H1 (cell line): Measurements from ENCODE around the gene PTBP1. TPM values are rescaled to one million over a fixed set of nuclear protein-coding genes. Genes with fewer than 3 reads are reported as not detected.

Source experiments
- CTCF ChIA-PET: fragments of 300-600 bp; sonication (Branson Sonifier 250); formaldehyde crosslinking; loops from one replicate; lab custom pipeline; 2021; ENCODE audit not compliant: partially characterized antibody; lab: Charles Lee
- POLR2A ChIA-PET: fragments of 300-600 bp; sonication (Branson Sonifier 250); formaldehyde crosslinking; loops from one replicate; lab custom pipeline; 2021; ENCODE audit warnings: inconsistent platforms; ENCODE audit not compliant: partially characterized antibody; lab: Charles Lee
- DNase-seq, 2 experiments: peaks; one replicate each; pipeline versions ENCODE4 v3.0.0 to v3.0.0-alpha.2; 2010 to 2022; ENCODE audit warnings: low spot score in 2 of 2, low read depth in 1 of 2, mixed read lengths in 1 of 2
- FAIRE-seq: peaks from 2 replicates; lab custom pipeline; 2011; peaks lifted over from hg19 to GRCh38; lab: Jason Lieb, UNC
- H2AFZ ChIP-seq: 2 replicates; pipeline ENCODE4 v1.8.1; 2012; ENCODE audit warnings: low read length, inconsistent platforms
- H2AK5ac ChIP-seq: 2 replicates; pipeline ENCODE4 v1.6.1; 2013; ENCODE audit warnings: low read depth, low read length
- H2BK120ac ChIP-seq: replicated peaks from 2 replicates; pipeline ENCODE3; 2013; ENCODE audit warnings: low read depth, low read length, inconsistent platforms
- H2BK12ac ChIP-seq: 2 replicates; pipeline ENCODE4 v1.6.1; 2013; ENCODE audit warnings: low read depth, low read length
- H2BK15ac ChIP-seq: 2 replicates; pipeline ENCODE4 v1.6.1; 2013; ENCODE audit warnings: low read length
- H2BK20ac ChIP-seq: 2 replicates; pipeline ENCODE4 v1.6.1; 2013; ENCODE audit warnings: low read length
- H2BK5ac ChIP-seq: 2 replicates; pipeline ENCODE4 v1.6.1; 2013; ENCODE audit warnings: low read depth, low read length
- H3K14ac ChIP-seq: 2 replicates; pipeline ENCODE4 v1.6.1; 2013; ENCODE audit warnings: inconsistent platforms; ENCODE audit not compliant: insufficient read length
- H3K18ac ChIP-seq: 2 replicates; pipeline ENCODE4 v1.6.1; 2013; ENCODE audit warnings: low read length; ENCODE audit errors: extremely low read depth
- H3K23ac ChIP-seq: 2 replicates; pipeline ENCODE4 v1.6.1; 2013; ENCODE audit warnings: inconsistent platforms; ENCODE audit not compliant: insufficient read length
- H3K23me2 ChIP-seq: 2 replicates; pipeline ENCODE4 v1.6.1; 2013; ENCODE audit warnings: low read depth, low read length
- H3K27ac ChIP-seq: 2 replicates; pipeline ENCODE4 v1.6.1; 2011; ENCODE audit warnings: low read depth, low read length, inconsistent platforms
- H3K27me3 ChIP-seq, 4 experiments: replicated peaks in 1 of 4; 1 replicate in 1 of 4; 2 replicates in 3 of 4; pipeline versions ENCODE4 v1.6.1 to v1.8.1; 2011 to 2013; ENCODE audit warnings: low read length in 3 of 4, mild to moderate bottlenecking in 3 of 4, inconsistent platforms in 2 of 4, mixed read lengths in 2 of 4, moderate library complexity in 1 of 4; ENCODE audit not compliant: control insufficient read depth in 3 of 4, insufficient read depth in 3 of 4; ENCODE audit errors: extremely low read depth in 1 of 4
- H3K36me3 ChIP-seq, 4 experiments: 2 replicates each; pipeline versions ENCODE4 v1.6.1 to v1.8.1; 2011 to 2013; ENCODE audit warnings: mild to moderate bottlenecking in 4 of 4, low read length in 3 of 4, moderate library complexity in 2 of 4, control low read depth in 1 of 4, inconsistent platforms in 1 of 4; ENCODE audit not compliant: insufficient read depth in 4 of 4, control insufficient read depth in 2 of 4
- H3K4ac ChIP-seq: replicated peaks from 2 replicates; pipeline ENCODE3; 2013; ENCODE audit warnings: low read length, low read depth, mixed read lengths, inconsistent platforms; ENCODE audit not compliant: insufficient read length
- H3K4me1 ChIP-seq, 4 experiments: replicated peaks in 1 of 4; 1 replicate in 1 of 4; 2 replicates in 3 of 4; pipeline versions ENCODE4 v1.6.1 to v1.8.1; 2011 to 2013; ENCODE audit warnings: low read length in 3 of 4, inconsistent platforms in 2 of 4, mixed read lengths in 1 of 4; ENCODE audit not compliant: insufficient read depth in 4 of 4, control insufficient read depth in 3 of 4
- H3K4me2 ChIP-seq, 2 experiments: 2 replicates each; pipeline versions ENCODE4 v1.6.1 to v1.8.1; 2011 to 2013; ENCODE audit warnings: low read depth in 2 of 2, low read length in 2 of 2, control low read depth in 1 of 2, inconsistent platforms in 1 of 2, mild to moderate bottlenecking in 1 of 2; ENCODE audit not compliant: insufficient read depth in 1 of 2
- H3K4me3 ChIP-seq, 4 experiments: fragments of 200-600, 300-600 bp in 1 of 4; sonication (generic), shearing (Covaris generic), sonication (Bioruptor Twin) in 1 of 4; 2 replicates each; pipeline versions ENCODE4 v1.5.1 to v1.8.1; 2011 to 2016; ENCODE audit warnings: low read length in 4 of 4, low read depth in 3 of 4, control low read depth in 2 of 4, inconsistent platforms in 2 of 4, mild to moderate bottlenecking in 2 of 4, mixed read lengths in 1 of 4, moderate library complexity in 1 of 4; ENCODE audit not compliant: insufficient read depth in 2 of 4; ENCODE audit errors: extremely low read depth in 1 of 4
- H3K56ac ChIP-seq: replicated peaks from 2 replicates; pipeline ENCODE3; 2013; ENCODE audit warnings: low read depth, mild to moderate bottlenecking, mixed read lengths, low read length, inconsistent platforms; ENCODE audit not compliant: insufficient read length
- H3K79me1 ChIP-seq: 2 replicates; pipeline ENCODE4 v1.6.1; 2013; ENCODE audit warnings: low read depth, low read length, control low read depth
- H3K79me2 ChIP-seq, 2 experiments: 2 replicates each; pipeline versions ENCODE4 v1.6.1 to v1.8.1; 2012 to 2013; ENCODE audit warnings: low read length in 2 of 2, mild to moderate bottlenecking in 2 of 2, inconsistent platforms in 1 of 2; ENCODE audit not compliant: insufficient read depth in 2 of 2, control insufficient read depth in 1 of 2
- H3K9ac ChIP-seq, 4 experiments: replicated peaks in 1 of 4; 1 replicate in 1 of 4; 2 replicates in 3 of 4; pipeline versions ENCODE4 v1.6.1 to v1.8.1; 2011 to 2013; ENCODE audit warnings: low read depth in 3 of 4, low read length in 3 of 4, control low read depth in 2 of 4, mild to moderate bottlenecking in 2 of 4, moderate library complexity in 2 of 4, inconsistent platforms in 1 of 4; ENCODE audit errors: extremely low read depth in 1 of 4
- H3K9me3 ChIP-seq, 2 experiments: 2 replicates each; pipeline versions ENCODE4 v1.6.1 to v1.8.1; 2012 to 2013; ENCODE audit warnings: mild to moderate bottlenecking in 2 of 2, moderate library complexity in 2 of 2, control low read depth in 1 of 2, inconsistent platforms in 1 of 2, low read depth in 1 of 2, low read length in 1 of 2, mixed read lengths in 1 of 2; ENCODE audit not compliant: insufficient read depth in 2 of 2
- H4K20me1 ChIP-seq, 2 experiments: replicated peaks in 1 of 2; 2 replicates each; pipeline versions ENCODE3 to v1.8.1; 2011 to 2013; ENCODE audit warnings: inconsistent platforms in 2 of 2, low read length in 2 of 2, mild to moderate bottlenecking in 1 of 2; ENCODE audit not compliant: insufficient read depth in 2 of 2, control insufficient read depth in 1 of 2
- H4K5ac ChIP-seq: 2 replicates; pipeline ENCODE4 v1.6.1; 2013; ENCODE audit warnings: low read length, low read depth, mixed read lengths, inconsistent platforms; ENCODE audit not compliant: insufficient read length
- H4K8ac ChIP-seq: 2 replicates; pipeline ENCODE4 v1.8.0; 2013; ENCODE audit warnings: mild to moderate bottlenecking, moderate library complexity, low read length, inconsistent platforms; ENCODE audit not compliant: insufficient read depth; ENCODE audit errors: extremely low read depth
- H4K91ac ChIP-seq: replicated peaks from 2 replicates; pipeline ENCODE3; 2013; ENCODE audit warnings: low read length, mixed read lengths, inconsistent platforms; ENCODE audit not compliant: insufficient read length
- CHD2 ChIP-seq: IDR thresholded peaks from 2 replicates; pipeline ENCODE4 v1.6.1; 2012; ENCODE audit warnings: low read length, improper control_type of control experiment
- KDM1A ChIP-seq: fragments of 200-600, 300-600 bp; sonication (generic); IDR thresholded peaks from 2 replicates; pipeline ENCODE4 v1.7.1; 2016; ENCODE audit warnings: mild to moderate bottlenecking, low read length, borderline replicate concordance
- RAD21 ChIP-seq, 2 experiments: IDR thresholded peaks in 1 of 2; conservative IDR thresholded peaks in 1 of 2; 2 replicates each; pipeline ENCODE4 v1.6.1; 2011; ENCODE audit warnings: low read depth in 2 of 2, low read length in 2 of 2, improper control_type of control experiment in 1 of 2, inconsistent platforms in 1 of 2, mild to moderate bottlenecking in 1 of 2, moderate library complexity in 1 of 2
- SP2 ChIP-seq: IDR thresholded peaks from 2 replicates; pipeline ENCODE4 v1.6.1; 2012; ENCODE audit warnings: mild to moderate bottlenecking, low read length, inconsistent platforms
- WGBS, 2 experiments: shearing (Covaris generic) in 1 of 2; methylation state at CpG; one replicate each; pipeline versions ENCODE4 v1.1.6 to v1.1.7; 2013 to 2015; ENCODE audit warnings: low lambda C conversion rate in 2 of 2, mixed read lengths in 2 of 2, inconsistent platforms in 1 of 2, low coverage in 1 of 2, missing lambda C conversion rate in 1 of 2; ENCODE audit not compliant: insufficient replicate concordance in 2 of 2, insufficient coverage in 1 of 2, insufficient read length in 1 of 2; ENCODE audit errors: extremely low coverage in 1 of 2, missing lambda C conversion rate in 1 of 2; 5-methylcytosine and 5-hydroxymethylcytosine counted together
- polyA plus RNA-seq, 7 experiments: library from polyadenylated mRNA; depleted of rRNA in 3 of 7; stranded (reverse) in 5 of 7; unstranded in 2 of 7; fragments of >200 nt in 5 of 7; fragments of 200-250 nt in 2 of 7; gene quantifications; 1 replicate in 5 of 7; 2 replicates in 1 of 7; 4 replicates in 1 of 7; pipeline versions ENCODE4 v1.2.1 to v1.2.3, GENCODE V29; 2011 to 2013; ENCODE audit warnings: missing spikeins in 2 of 7, mixed read lengths in 2 of 7
- total RNA-seq: library from RNA; stranded (reverse); fragmentation: NEBNext Ultra II Directional; extraction: Animal tissue kit (Norgen Biotek cat#: 25700); gene quantifications from 2 replicates; pipeline ENCODE4 v1.2.1, GENCODE V29; 2021
- TF ChIP-seq, protein P1 (sequence below), 3 experiments: IDR thresholded peaks; 1 replicate in 2 of 3; 2 replicates in 1 of 3; pipeline versions ENCODE4 v1.5.1 to v1.6.1; 2011; ENCODE audit warnings: low read length in 3 of 3, mild to moderate bottlenecking in 3 of 3, inconsistent platforms in 2 of 3, low read depth in 1 of 3, moderate library complexity in 1 of 3; ENCODE audit not compliant: insufficient read depth in 1 of 3; ENCODE audit errors: control extremely low read depth in 1 of 3

PTBP1 gene
- total and polyA plus RNA-seq, 2 of the 8 experiments (the other 6 are each of a cell fraction or from before 2014, with no cell fraction given): 528 to 888 TPM

DNA sequence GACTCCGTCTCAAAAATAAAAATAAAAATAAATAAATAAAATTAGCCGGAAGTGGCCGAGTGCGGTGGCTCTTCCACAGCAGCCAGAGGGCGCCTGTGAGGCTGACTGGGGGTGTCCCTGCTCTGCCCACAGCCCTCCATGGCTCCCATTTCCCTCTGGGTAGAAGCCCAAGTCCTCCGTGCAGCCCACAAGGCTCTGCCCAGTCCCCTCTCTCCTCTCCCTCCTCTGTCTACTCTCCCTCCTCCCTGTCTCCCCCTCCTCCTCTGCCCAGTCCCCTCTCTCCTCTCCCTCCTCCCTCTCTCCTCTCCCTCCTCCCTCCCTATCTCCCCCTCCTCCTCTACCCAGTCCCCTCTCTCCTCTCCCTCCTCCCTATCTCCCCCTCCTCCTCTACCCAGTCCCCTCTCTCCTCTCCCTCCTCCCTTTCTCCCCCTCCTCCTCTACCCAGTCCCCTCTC, 25.9 kb upstream of the PTBP1 start:
- ChIA-PET POLR2A (interaction anchor here (0.6 to 3.1 kb wide), 3 partner anchors 28 to 65 kb away, joined by 4 to 12 read pairs (median 8); no protein-coding TSS in a partner anchor), CTCF (interaction anchor here (0.8 to 3.1 kb wide), 8 partner anchors 20 to 105 kb away, joined by 3 to 23 read pairs (median 5); no protein-coding TSS in a partner anchor)
- WGBS, 2 experiments: 76% methylated on average over 6 of the region's 6 CpGs; no CpG with 5 or more reads in 1 of the 2 experiments

More for the DNA sequence above, 25.9 kb upstream of the PTBP1 start:
- H3K14ac ChIP-seq: no peak overlapping the region
- TF ChIP-seq CHD2 (no peak), RAD21 (IDR thresholded peaks at IDR 0.05 in 1 of 2, conservative IDR thresholded peaks at IDR 0.05 in 1 of 2; ENCODE audit: low read depth in 2 of 2, low read length in 2 of 2) (peak; percentile 29 to 35; a peak in 2 of 4 replicates), KDM1A (peak; percentile 76; the same call in 1 of the 2 replicates), SP2 (no peak)
- TF ChIP-seq, protein P1, sequence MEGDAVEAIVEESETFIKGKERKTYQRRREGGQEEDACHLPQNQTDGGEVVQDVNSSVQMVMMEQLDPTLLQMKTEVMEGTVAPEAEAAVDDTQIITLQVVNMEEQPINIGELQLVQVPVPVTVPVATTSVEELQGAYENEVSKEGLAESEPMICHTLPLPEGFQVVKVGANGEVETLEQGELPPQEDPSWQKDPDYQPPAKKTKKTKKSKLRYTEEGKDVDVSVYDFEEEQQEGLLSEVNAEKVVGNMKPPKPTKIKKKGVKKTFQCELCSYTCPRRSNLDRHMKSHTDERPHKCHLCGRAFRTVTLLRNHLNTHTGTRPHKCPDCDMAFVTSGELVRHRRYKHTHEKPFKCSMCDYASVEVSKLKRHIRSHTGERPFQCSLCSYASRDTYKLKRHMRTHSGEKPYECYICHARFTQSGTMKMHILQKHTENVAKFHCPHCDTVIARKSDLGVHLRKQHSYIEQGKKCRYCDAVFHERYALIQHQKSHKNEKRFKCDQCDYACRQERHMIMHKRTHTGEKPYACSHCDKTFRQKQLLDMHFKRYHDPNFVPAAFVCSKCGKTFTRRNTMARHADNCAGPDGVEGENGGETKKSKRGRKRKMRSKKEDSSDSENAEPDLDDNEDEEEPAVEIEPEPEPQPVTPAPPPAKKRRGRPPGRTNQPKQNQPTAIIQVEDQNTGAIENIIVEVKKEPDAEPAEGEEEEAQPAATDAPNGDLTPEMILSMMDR (IDR thresholded peaks at IDR 0.05; ENCODE audit: control extremely low read depth in 1 of 3, insufficient read depth in 1 of 3, low read depth in 1 of 3, low read length in 3 of 3): peak; percentile 41 to 59 (median 43); a peak in 3 of 4 replicates
- no peaks in the 10 kb centered on the region for H4K20me1 ChIP-seq
- H2BK15ac ChIP-seq: no peak overlapping the region
- H3K9me3 ChIP-seq: no peaks in the 10 kb centered on the region
- no peaks in the 10 kb centered on the region for H3K27me3 ChIP-seq
- no peak overlapping the region for H3K27ac ChIP-seq
- no peak overlapping the region for H3K23ac ChIP-seq
- no peak overlapping the region for H3K18ac ChIP-seq
- no peak overlapping the region for H4K91ac ChIP-seq
- H4K8ac ChIP-seq: no peak overlapping the region
- no peak overlapping the region for H3K4ac ChIP-seq
- DNase-seq (no peak), FAIRE-seq (no peak)
- no peaks in the 10 kb centered on the region; a peak in 1 of 7 replicates for H3K4me1 ChIP-seq
- no peak overlapping the region for H2BK5ac ChIP-seq
- H3K79me1 ChIP-seq: no peaks in the 10 kb centered on the region
- no peaks in the 10 kb centered on the region for H3K36me3 ChIP-seq
- H3K23me2 ChIP-seq: no peaks in the 10 kb centered on the region; the same call in 1 of the 2 replicates
- H3K4me2 ChIP-seq: no peak overlapping the region
- no peak overlapping the region for H2AK5ac ChIP-seq
- H2BK20ac ChIP-seq: no peak overlapping the region
- H2BK120ac ChIP-seq: no peak overlapping the region
- no peaks in the 10 kb centered on the region for H3K79me2 ChIP-seq
- H2BK12ac ChIP-seq: no peak overlapping the region
- no peak overlapping the region for H3K9ac ChIP-seq
- H3K56ac ChIP-seq: no peak overlapping the region
- H3K4me3 ChIP-seq: no peak overlapping the region
- no peak overlapping the region for H4K5ac ChIP-seq
- H2AFZ ChIP-seq: no peak overlapping the region
